ENCODE results near the gene DLST. TPM values are rescaled to one million over a fixed set of nuclear protein-coding genes. Genes with fewer than 3 reads are reported as not detected.

Gene DLST
- polyA plus RNA-seq, 1 of the 3 experiments (the other 2 are of a cell fraction) = 92.3 TPM

- peaks cover 18% of the 10 kb centered on the region for H3F3A ChIP-seq (replicated peaks; ENCODE audit: insufficient read depth)
- no peak overlapping the region for H2AFZ ChIP-seq (ENCODE audit: low read depth)
- TF ChIP-seq TAF1 (IDR thresholded peaks at IDR 0.05; ENCODE audit: borderline replicate concordance, low read depth, low read length) = no peak
- TF ChIP-seq USF1 (IDR thresholded peaks at IDR 0.05; ENCODE audit: borderline replicate concordance, low read depth) = no peak
- no peak for TF ChIP-seq SMC3 (IDR thresholded peaks at IDR 0.05; ENCODE audit: low read depth, low read length)
- no peak for TF ChIP-seq JUND (IDR thresholded peaks at IDR 0.05)
- no peak for TF ChIP-seq YY1 (IDR thresholded peaks at IDR 0.05; ENCODE audit: low read depth)
- TF ChIP-seq NFIC (IDR thresholded peaks at IDR 0.05; ENCODE audit: borderline replicate concordance) = no peak
- no peak for TF ChIP-seq FOSL2 (IDR thresholded peaks at IDR 0.05; ENCODE audit: borderline replicate concordance, low read depth)
- no peak overlapping the region for H3K4me2 ChIP-seq
- no peak for DNase-seq
- POLR2A ChIA-PET = no interaction called here
- H3K4me1 ChIP-seq (ENCODE audit: control insufficient read depth in 1 of 2, insufficient read depth in 2 of 2, low read depth in 1 of 2, low read length in 1 of 2) = peaks cover 7 to 11% of the 10 kb centered on the region in 2 experiments; a peak in 3 of 4 replicates
- no peaks in the 10 kb centered on the region for H3K27me3 ChIP-seq (ENCODE audit: insufficient read depth)
- no peaks in the 10 kb centered on the region for H3K9me3 ChIP-seq
- CTCF ChIA-PET = interaction anchor here (0.9 to 26.0 kb wide), 4 partner anchors 15 to 196 kb away, joined by 3 to 537 read pairs (median 64); no protein-coding TSS in a partner anchor
- H3K27ac ChIP-seq (ENCODE audit: low read depth in 2 of 2, low read length in 1 of 2) = no peak overlapping the region
- peaks cover 40% of the 10 kb centered on the region for H3K79me2 ChIP-seq (ENCODE audit: insufficient read depth)
- H3K9ac ChIP-seq = no peak overlapping the region
- peaks cover 19% of the 10 kb centered on the region for H4K20me1 ChIP-seq (ENCODE audit: insufficient read depth)
- peaks cover 75 to 84% of the 10 kb centered on the region in 2 experiments for H3K36me3 ChIP-seq (replicated peaks in 1 of 2; ENCODE audit: control insufficient read depth in 1 of 2, insufficient read depth in 2 of 2, low read length in 1 of 2)
- H3K9me2 ChIP-seq = no peaks in the 10 kb centered on the region
- 89% methylated on average over 5 of the region's 5 CpGs for WGBS (ENCODE audit: low lambda C conversion rate)
- H3K4me3 ChIP-seq (ENCODE audit: low read depth in 2 of 2, low read length in 1 of 2) = no peak overlapping the region
Observed at GRCh38 chr14:74892745-74893144, 11.0 kb downstream of the DLST start.

DNA sequence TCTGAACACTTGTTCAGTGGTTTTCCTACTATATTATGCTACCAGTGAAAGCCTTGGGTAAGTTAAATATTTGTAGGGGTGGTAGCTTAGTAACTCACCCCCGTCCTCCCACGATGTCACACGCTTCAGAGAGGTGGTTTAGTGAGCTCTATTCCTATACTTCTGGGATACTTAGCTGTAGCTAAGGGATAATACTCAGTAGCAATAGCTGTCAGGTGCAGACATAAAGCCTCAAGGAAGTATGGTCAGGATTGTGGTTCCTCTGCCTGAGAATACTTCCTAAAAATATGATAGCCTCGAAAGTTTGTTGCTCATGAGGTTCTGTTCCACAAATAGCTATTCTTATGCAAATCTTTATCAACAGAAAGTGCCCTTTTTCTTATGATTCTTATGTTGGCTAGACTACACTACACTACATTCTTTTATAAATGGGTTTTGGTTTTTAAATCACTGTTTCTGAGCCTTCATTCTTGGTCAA is 11.9 kb downstream of the DLST start:
- Histone ChIP-seq H3K27ac (ENCODE audit: low read depth in 2 of 2, low read length in 1 of 2) (no peak overlapping the region), H3K36me3 (replicated peaks in 1 of 2; ENCODE audit: control insufficient read depth in 1 of 2, insufficient read depth in 2 of 2, low read length in 1 of 2) (peaks cover 81 to 86% of the 10 kb centered on the region in 2 experiments), H3K4me1 (ENCODE audit: control insufficient read depth in 1 of 2, insufficient read depth in 2 of 2, low read depth in 1 of 2, low read length in 1 of 2) (peaks cover 0 to 2% of the 10 kb centered on the region in 2 experiments; a peak in 1 of 4 replicates), H3K79me2 (ENCODE audit: insufficient read depth) (peaks cover 31% of the 10 kb centered on the region), H3K4me2 (no peak overlapping the region), H4K20me1 (ENCODE audit: insufficient read depth) (peaks cover 10% of the 10 kb centered on the region), H3K9ac (no peak overlapping the region), H2AFZ (ENCODE audit: low read depth) (no peak overlapping the region), H3K9me3 (no peaks in the 10 kb centered on the region), H3K27me3 (ENCODE audit: insufficient read depth) (no peaks in the 10 kb centered on the region), H3F3A (replicated peaks; ENCODE audit: insufficient read depth) (peaks cover 18% of the 10 kb centered on the region), H3K9me2 (no peaks in the 10 kb centered on the region), H3K4me3 (ENCODE audit: low read depth in 2 of 2, low read length in 1 of 2) (no peak overlapping the region)
- WGBS (ENCODE audit: low lambda C conversion rate) = 88% methylated on average over 3 of the region's 4 CpGs
- no peak for DNase-seq
- POLR2A ChIA-PET = interaction anchor here (1.0 kb wide), 1 partner anchor 11 kb away, joined by 3 read pairs; no protein-coding TSS in a partner anchor
- TF ChIP-seq EZH2phosphoT487 (IDR thresholded peaks at IDR 0.05; ENCODE audit: borderline replicate concordance, low read depth) (no peak), TEAD4 (IDR thresholded peaks at IDR 0.05; ENCODE audit: borderline replicate concordance, insufficient read depth) (no peak), RAD21 (IDR thresholded peaks at IDR 0.05; ENCODE audit: low read length) (no peak), FOXM1 (IDR thresholded peaks at IDR 0.05; ENCODE audit: low read depth) (no peak), TCF12 (IDR thresholded peaks at IDR 0.05) (no peak), RCOR1 (IDR thresholded peaks at IDR 0.05; ENCODE audit: low read length) (no peak), RFX5 (IDR thresholded peaks at IDR 0.05; ENCODE audit: low read length) (no peak), GABPA (IDR thresholded peaks at IDR 0.05; ENCODE audit: low read depth) (no peak), SMC3 (IDR thresholded peaks at IDR 0.05; ENCODE audit: low read depth, low read length) (no peak), NRF1 (IDR thresholded peaks at IDR 0.05; ENCODE audit: low read depth, low read length) (no peak), USF2 (IDR thresholded peaks at IDR 0.05; ENCODE audit: borderline replicate concordance, low read depth, low read length) (no peak), GATA2 (CRISPR knock-in tag; IDR thresholded peaks at IDR 0.05) (no peak), CHD2 (IDR thresholded peaks at IDR 0.05; ENCODE audit: low read length, partially characterized antibody) (no peak), POLR2AphosphoS5 (IDR thresholded peaks at IDR 0.05; ENCODE audit: low read depth, low read length) (no peak), YY1 (IDR thresholded peaks at IDR 0.05; ENCODE audit: low read depth) (no peak), MXI1 (IDR thresholded peaks at IDR 0.05; ENCODE audit: low read depth, low read length) (no peak), PBX3 (IDR thresholded peaks at IDR 0.05) (no peak)
- CTCF ChIA-PET = interaction anchor here (0.9 to 26.0 kb wide), 4 partner anchors 14 to 195 kb away, joined by 3 to 537 read pairs (median 64); no protein-coding TSS in a partner anchor
